HG03457 (cell line): ENCODE measurements around the gene TBC1D1.

Source experiments
- ATAC-seq: cut with Tn5 transposase; IDR thresholded peaks from one replicate; pipeline ENCODE4 v1.9.1; 2021; ENCODE audit warnings: moderate number of reproducible peaks; ENCODE audit not compliant: unreplicated experiment

The TBC1D1 gene

GRCh38 chr4:38178392-38178995, 287.6 kb downstream of the TBC1D1 start:
- ATAC-seq, result no peak

GRCh38 chr4:38179690-38180377, 288.9 kb downstream of the TBC1D1 start:
- no peak for ATAC-seq

GRCh38 chr4:38180456-38180855, 289.6 kb downstream of the TBC1D1 start:
- no peak for ATAC-seq

- ATAC-seq, result no peak
Measured at GRCh38 chr4:38181286-38181685, 290.4 kb downstream of the TBC1D1 start.

- no peak for ATAC-seq
Measured at GRCh38 chr4:38182334-38182998, 291.6 kb downstream of the TBC1D1 start.

GRCh38 chr4:38184404-38184803, 293.5 kb downstream of the TBC1D1 start:
- no peak for ATAC-seq

- no peak for ATAC-seq
Measured at GRCh38 chr4:38185406-38186144, 294.7 kb downstream of the TBC1D1 start.

GRCh38 chr4:38188136-38188535, 297.3 kb downstream of the TBC1D1 start:
- no peak for ATAC-seq

- no peak for ATAC-seq
Measured at GRCh38 chr4:38188631-38189101, 297.8 kb downstream of the TBC1D1 start.
